GM12873 (cell line): ENCODE results near the gene JAML.

Experiments used
- TF ChIP-seq, protein P1 (sequence below): IDR thresholded peaks from 2 replicates; pipeline ENCODE4 v1.5.1; 2012; ENCODE audit warnings: low read depth, mild to moderate bottlenecking, moderate library complexity, low read length, control low read depth; ENCODE audit not compliant: insufficient read depth; ENCODE audit errors: missing control alignments

JAML gene

GRCh38 chr11:118154641-118155040 lies 70.2 kb downstream of the JAML start:
- TF ChIP-seq, protein P1, sequence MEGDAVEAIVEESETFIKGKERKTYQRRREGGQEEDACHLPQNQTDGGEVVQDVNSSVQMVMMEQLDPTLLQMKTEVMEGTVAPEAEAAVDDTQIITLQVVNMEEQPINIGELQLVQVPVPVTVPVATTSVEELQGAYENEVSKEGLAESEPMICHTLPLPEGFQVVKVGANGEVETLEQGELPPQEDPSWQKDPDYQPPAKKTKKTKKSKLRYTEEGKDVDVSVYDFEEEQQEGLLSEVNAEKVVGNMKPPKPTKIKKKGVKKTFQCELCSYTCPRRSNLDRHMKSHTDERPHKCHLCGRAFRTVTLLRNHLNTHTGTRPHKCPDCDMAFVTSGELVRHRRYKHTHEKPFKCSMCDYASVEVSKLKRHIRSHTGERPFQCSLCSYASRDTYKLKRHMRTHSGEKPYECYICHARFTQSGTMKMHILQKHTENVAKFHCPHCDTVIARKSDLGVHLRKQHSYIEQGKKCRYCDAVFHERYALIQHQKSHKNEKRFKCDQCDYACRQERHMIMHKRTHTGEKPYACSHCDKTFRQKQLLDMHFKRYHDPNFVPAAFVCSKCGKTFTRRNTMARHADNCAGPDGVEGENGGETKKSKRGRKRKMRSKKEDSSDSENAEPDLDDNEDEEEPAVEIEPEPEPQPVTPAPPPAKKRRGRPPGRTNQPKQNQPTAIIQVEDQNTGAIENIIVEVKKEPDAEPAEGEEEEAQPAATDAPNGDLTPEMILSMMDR: no peak

- TF ChIP-seq, protein P1: no peak
Measured at GRCh38 chr11:118153976-118154375, 70.8 kb downstream of the JAML start.

DNA sequence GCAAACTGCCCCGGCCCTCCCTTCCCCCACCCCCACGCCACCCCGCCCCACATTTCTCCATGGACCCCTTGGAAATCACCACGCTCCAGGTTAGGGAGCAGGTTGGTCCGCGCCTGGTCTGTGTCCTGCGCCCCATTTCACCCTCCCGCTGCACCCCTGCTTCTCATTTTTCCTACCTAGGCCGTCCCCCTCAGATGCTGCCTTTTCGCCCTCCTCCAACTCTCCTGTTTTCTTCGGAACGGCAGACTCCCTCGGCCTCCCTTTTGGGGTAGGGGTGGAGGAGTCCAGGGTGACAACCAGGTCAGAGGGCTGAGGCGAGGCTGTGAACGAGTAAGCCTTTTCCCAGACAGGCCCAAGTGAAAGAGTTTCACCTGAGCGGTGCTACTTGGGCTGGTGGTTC lies 71.3 kb downstream of the JAML start:
- TF ChIP-seq, protein P1: no peak

GRCh38 chr11:118152552-118153471 lies 72.0 kb downstream of the JAML start, which contains the start of gene SCN4B:
TSS of gene SCN4B (minus strand) at chr11:118152823. CDS start at chr11:118152673, 150 bp downstream.
- TF ChIP-seq, protein P1: no peak

GRCh38 chr11:118152020-118152551 lies 72.7 kb downstream of the JAML start:
- TF ChIP-seq, protein P1: no peak

DNA sequence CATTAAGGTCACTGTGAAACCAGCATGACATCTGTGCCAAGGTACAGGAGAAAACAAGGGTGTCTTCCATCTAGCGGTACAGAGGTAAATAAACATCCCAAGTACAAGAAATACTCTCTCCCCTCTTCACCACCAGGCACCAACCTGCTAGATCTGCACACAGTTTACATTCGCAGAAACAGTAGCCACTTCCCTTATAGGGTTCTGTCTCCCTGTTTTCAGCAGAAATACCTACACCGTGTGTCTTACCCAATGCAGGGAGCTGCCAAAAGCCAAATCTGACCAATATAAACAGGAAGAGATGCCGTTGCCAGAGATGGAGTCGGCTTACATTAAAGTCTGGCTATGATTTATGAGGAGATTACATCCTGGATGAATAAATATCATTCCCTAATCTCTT lies 73.4 kb downstream of the JAML start:
- TF ChIP-seq, protein P1: no peak

- TF ChIP-seq, protein P1: no peak
Measured at GRCh38 chr11:118149493-118149892, 75.3 kb downstream of the JAML start.
